Stimulated activated effector memory CD8-positive, alpha-beta T cell treated with anti-CD3 and anti-CD28 coated beads, Interleukin-12 subunit alpha, Interleukin-12 subunit beta, amount 100 ng/mL, for 72 hours (primary cell): ENCODE data around the gene TFCP2L1.

Experiments
- ATAC-seq: fragments of 150-1000 bp; cut with Tn5 transposase; 2 replicates; pipeline ENCODE4 v1.10.0; 2021
- DNase-seq, 2 donors: peaks; one replicate each; pipeline ENCODE4 v3.0.0; 2021 to 2022; ENCODE audit warnings: low spot score in 2 of 2
- H3K27ac Mint-ChIP-seq: one replicate; pipeline ENCODE4 v1.8.0; 2022; ENCODE audit warnings: mild to moderate bottlenecking, mixed read lengths
- H3K36me3 Mint-ChIP-seq: one replicate; pipeline ENCODE4 v1.8.0; 2022; ENCODE audit warnings: mild to moderate bottlenecking, mixed read lengths
- H3K4me1 Mint-ChIP-seq: one replicate; pipeline ENCODE4 v1.8.0; 2022; ENCODE audit warnings: mixed read lengths
- H3K4me3 Mint-ChIP-seq: one replicate; pipeline ENCODE4 v1.8.0; 2022; ENCODE audit warnings: mild to moderate bottlenecking, mixed read lengths
- H3K9me3 Mint-ChIP-seq: one replicate; pipeline ENCODE4 v1.8.0; 2022; ENCODE audit warnings: mixed read lengths

The TFCP2L1 gene

DNA sequence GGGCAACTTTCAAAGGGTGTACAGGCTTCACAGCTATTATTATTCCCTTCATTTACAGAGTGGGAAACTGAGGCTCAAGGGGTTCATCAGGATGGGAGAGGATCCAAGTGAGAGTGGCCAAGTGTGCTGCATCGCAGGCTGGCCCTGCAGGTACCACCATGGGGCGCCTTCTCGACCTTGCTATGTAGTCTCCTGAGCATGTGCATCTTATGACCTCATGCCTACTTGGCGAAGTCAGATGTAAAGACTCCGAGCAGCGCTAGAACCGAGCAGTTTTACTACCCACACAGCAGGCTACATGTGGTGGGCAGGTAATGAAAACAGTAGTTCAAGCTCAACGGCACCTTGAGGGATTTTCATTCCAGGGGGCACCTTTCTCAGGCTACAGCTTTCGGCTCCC is 42.0 kb downstream of the TFCP2L1 start:
- H3K9me3 Mint-ChIP-seq: no peaks in the 10 kb centered on the region
- no peaks in the 10 kb centered on the region for H3K4me1 Mint-ChIP-seq
- H3K36me3 Mint-ChIP-seq: no peaks in the 10 kb centered on the region
- H3K27ac Mint-ChIP-seq: no peak overlapping the region
- H3K4me3 Mint-ChIP-seq: no peak overlapping the region
- no peak for DNase-seq
- ATAC-seq: no peak

DNA sequence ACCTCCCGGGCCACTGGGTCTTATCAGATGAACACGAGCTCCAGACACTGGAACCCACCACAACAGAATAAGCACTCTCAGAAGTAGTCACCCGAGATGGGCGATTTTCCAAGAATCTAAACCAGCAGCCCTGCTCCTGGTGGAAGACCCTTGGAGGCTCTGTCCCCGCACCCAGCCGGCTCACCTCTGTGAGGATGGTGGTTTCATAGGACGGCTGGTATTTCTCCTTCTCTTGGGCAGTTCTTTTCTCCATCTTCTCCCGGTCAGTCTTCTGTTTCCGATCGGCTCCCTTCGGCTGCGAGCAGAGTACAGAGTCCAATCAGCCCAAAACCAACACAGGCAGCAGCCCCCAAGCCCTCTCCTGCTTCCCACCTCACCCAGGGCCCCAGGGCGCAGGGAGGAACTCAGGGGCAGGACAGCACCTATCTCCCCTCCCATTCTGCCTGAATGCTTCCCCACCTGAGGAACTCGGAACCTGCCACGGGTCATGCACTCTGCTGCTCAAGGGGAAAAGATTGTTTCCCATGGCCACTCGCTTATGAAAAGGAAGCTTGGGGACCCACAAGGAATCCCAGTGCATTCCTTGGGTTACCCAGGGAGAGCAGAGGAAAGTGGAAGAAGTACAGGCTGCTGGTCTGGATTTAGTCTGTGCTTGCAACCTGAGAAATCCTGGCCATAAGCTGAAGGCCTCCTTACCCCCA is 42.7 kb downstream of the TFCP2L1 start:
- Mint-ChIP-seq H3K4me1 (no peaks in the 10 kb centered on the region), H3K27ac (no peak overlapping the region), H3K9me3 (no peaks in the 10 kb centered on the region), H3K4me3 (no peak overlapping the region), H3K36me3 (no peaks in the 10 kb centered on the region)
- DNase-seq: no peak
- no peak for ATAC-seq

DNA sequence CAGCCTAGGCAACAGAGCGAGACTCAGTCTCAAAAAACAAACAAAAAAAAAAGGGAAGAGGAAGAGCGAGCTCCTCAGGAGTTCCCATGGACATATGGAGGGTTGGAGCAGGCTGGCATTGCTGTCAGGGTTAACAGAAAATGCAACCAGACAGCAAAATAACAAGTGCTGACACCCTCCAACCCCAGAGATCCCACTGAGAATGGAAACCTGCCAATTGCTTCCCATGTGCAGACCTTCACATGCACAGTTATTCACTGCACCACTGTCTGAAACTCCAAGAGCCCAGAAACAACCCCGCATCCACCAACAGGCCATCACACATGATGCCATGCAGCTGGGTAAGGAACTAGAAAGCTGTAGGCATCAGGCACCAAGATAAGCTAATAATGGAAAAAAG is 43.5 kb downstream of the TFCP2L1 start:
- Mint-ChIP-seq H3K4me1 (peaks cover 5% of the 10 kb centered on the region), H3K36me3 (no peaks in the 10 kb centered on the region), H3K27ac (no peak overlapping the region), H3K9me3 (no peaks in the 10 kb centered on the region), H3K4me3 (no peak overlapping the region)
- ATAC-seq: no peak
- DNase-seq: no peak

DNA sequence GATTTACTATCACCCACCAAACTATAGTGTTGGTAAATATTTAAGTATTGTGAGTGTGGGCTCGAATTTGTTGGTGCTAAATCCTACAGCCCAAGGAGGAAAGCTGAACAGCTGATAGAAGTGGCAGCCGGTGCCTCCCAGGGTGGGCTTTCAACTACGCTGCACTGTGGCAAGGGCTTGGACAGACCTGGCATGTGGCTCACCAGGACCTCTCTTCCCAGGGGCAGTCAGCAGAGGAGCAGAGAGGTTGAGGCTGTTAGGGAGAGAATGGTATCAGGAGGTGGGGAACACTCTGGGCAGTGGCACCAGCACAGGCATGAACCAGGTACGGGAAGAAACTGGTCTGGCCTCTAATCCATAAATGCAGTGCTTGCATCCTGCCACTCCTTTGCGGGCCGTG is 44.6 kb downstream of the TFCP2L1 start:
- ATAC-seq (no peak), DNase-seq (no peak)
- Mint-ChIP-seq H3K36me3 (no peaks in the 10 kb centered on the region), H3K27ac (no peak overlapping the region), H3K9me3 (no peaks in the 10 kb centered on the region), H3K4me1 (peaks cover 5% of the 10 kb centered on the region), H3K4me3 (no peak overlapping the region)

DNA sequence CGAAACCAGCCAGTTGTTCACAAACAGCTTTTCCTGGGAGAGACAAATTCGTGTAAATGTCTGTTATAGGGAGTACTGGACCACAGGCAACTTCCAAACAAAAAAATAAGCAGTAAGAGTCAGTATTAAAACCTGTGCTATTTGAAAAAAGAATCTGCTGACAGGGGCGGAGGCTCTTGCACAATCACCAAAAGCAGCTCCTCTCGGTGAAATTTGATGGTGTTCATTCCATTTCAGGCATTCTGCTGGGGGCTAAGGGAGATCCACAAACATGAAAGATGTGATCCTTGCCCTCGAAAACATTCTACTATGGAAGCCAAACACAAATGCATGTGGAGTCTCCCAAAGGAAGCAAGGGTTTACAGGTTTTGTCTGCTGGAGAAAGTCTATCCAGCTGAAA is 45.0 kb downstream of the TFCP2L1 start:
- Mint-ChIP-seq H3K4me1 (peaks cover 5% of the 10 kb centered on the region), H3K4me3 (no peak overlapping the region), H3K27ac (no peak overlapping the region), H3K36me3 (no peaks in the 10 kb centered on the region), H3K9me3 (no peaks in the 10 kb centered on the region)
- ATAC-seq (no peak), DNase-seq (no peak)

DNA sequence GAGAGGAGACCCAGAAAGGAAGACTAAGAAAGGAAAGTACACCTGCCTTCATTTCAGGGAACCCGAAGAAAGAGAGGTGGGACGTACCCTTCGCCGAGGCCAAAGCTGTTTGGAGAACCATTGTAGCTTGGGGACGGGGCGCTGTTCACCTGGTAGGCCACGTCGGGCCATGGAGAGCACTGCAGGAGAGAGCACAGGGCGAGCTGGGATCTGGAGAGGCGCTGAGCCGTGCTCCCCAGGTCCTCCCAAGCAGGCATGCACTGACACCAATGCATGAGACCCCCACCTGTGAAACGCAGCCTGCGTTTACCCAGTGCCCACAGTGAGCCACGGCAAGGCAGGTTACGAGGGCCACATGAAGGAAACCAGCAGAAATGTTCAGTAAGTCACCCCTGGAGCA is 45.5 kb downstream of the TFCP2L1 start:
- Mint-ChIP-seq H3K27ac (no peak overlapping the region), H3K4me3 (no peak overlapping the region), H3K9me3 (no peaks in the 10 kb centered on the region), H3K4me1 (peaks cover 5% of the 10 kb centered on the region), H3K36me3 (no peaks in the 10 kb centered on the region)
- ATAC-seq (no peak), DNase-seq (no peak)

DNA sequence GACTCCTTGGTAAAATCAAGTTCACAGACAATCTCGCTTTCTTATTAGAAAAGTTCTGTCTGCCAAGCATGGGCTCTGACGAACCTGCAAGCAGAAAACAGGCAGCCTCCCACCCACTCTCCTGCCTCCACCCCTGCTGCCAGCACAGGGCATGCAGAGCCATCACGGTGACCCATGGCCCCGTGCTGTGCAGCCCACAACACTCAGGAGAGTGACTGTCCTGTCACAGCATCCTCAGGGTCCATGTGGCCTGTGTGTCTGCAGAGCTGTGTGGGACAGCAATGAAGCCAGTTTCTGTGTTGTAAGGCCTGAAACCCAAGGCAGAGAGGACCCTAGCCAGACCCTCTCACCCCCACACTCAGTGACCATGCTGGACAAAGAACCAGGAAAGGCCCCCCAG is 46.2 kb downstream of the TFCP2L1 start:
- Mint-ChIP-seq H3K9me3 (no peaks in the 10 kb centered on the region), H3K4me3 (no peak overlapping the region), H3K4me1 (peaks cover 5% of the 10 kb centered on the region), H3K27ac (no peak overlapping the region), H3K36me3 (no peaks in the 10 kb centered on the region)
- no peak for ATAC-seq
- DNase-seq: no peak

DNA sequence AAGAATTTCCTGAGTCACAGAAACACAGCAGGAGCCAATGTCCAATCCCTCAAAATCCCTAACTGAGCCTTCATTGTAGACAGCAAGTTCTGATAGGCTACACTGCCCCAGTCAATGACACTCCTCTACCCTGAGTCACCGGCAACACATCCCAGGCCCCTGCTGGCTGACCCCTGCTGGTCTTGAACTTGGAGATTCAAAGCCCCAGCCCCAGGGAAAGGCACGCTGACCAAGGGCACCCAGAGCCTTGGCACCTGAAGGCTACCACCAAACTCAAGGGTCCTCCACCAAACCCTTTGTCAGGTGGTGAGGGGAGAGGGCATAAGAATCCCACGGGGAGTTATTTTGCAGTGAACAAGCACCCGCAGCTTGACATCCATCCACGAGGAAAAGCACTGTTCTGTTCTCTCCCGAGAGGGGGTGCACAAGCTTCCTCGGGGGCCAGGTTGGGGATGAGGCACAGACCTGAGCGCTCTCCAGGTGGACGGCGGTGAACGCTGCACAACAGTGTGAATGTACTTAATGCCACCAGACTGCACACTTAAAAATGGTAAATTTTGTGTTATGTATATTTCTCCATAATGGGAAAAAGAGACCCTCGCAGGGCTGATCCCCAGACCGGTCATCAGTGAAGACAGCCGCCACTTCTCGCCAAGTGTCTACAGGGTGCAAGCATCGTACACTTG is 46.9 kb downstream of the TFCP2L1 start:
- Mint-ChIP-seq H3K4me1 (peaks cover 5% of the 10 kb centered on the region), H3K4me3 (no peak overlapping the region), H3K36me3 (no peaks in the 10 kb centered on the region), H3K9me3 (no peaks in the 10 kb centered on the region), H3K27ac (no peak overlapping the region)
- ATAC-seq (no peak), DNase-seq (no peak)

DNA sequence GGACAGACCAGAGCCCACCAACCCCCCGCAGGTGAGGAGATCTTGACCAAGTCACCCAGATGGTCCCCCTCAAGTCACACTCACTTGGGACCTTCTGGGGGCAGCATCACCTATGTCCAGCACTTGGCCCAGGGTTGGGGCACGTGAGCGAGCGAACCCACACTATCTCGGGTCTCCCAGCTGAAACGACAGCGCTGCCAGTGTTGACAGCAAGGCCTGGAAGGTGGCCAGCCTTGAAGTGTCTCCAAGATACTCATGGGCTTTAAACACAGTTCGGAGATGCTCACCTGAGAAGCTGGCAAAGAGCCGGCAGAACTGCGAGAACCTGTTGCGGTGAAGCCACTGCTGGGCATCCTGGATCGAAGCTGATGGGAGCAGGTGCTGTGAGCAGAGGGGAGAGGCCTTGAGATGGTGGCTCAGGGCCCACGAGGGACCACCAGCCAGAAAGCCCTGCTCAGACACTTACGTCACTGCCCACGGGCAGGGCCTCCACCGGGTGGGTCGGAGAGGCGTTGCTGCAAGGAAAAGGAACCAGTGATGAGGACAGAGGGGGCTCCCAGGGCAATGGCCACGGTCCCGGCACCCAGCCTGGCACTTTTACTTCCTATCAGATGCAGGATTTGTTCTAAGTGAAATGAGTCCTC is 47.5 kb downstream of the TFCP2L1 start:
- no peak overlapping the region for H3K4me3 Mint-ChIP-seq
- no peaks in the 10 kb centered on the region for H3K36me3 Mint-ChIP-seq
- peaks cover 5% of the 10 kb centered on the region for H3K4me1 Mint-ChIP-seq
- no peak overlapping the region for H3K27ac Mint-ChIP-seq
- no peak for DNase-seq
- H3K9me3 Mint-ChIP-seq: no peaks in the 10 kb centered on the region
- ATAC-seq: no peak

DNA sequence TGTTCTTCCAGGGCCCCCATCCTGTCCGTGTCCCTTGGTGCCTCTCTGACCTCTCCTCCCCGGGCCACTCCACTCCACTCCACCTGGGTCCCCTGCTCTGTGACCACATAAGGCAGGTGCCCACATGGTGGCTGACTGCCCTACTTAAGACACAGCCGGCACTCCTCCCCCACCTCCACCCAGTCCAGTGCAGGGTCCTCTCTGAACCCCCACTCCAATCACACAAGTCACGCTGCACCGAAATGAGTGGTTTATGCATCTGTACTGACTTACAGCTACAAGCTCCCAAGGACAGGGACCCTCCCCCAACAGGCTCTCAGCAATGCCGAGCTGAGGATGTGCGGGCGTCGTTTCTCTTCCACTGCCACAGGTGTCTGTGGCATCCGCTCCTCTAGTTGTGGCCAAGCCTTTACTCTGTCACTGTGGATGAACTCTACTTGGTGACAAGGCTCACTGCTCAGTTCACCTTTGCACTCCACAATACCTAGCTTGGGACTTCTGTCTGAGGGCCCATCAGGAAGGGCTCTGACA is 48.3 kb downstream of the TFCP2L1 start:
- ATAC-seq: no peak
- H3K4me3 Mint-ChIP-seq: no peak overlapping the region
- H3K36me3 Mint-ChIP-seq: no peaks in the 10 kb centered on the region
- DNase-seq: no peak
- no peak overlapping the region for H3K27ac Mint-ChIP-seq
- no peaks in the 10 kb centered on the region for H3K9me3 Mint-ChIP-seq
- H3K4me1 Mint-ChIP-seq: peaks cover 5% of the 10 kb centered on the region

DNA sequence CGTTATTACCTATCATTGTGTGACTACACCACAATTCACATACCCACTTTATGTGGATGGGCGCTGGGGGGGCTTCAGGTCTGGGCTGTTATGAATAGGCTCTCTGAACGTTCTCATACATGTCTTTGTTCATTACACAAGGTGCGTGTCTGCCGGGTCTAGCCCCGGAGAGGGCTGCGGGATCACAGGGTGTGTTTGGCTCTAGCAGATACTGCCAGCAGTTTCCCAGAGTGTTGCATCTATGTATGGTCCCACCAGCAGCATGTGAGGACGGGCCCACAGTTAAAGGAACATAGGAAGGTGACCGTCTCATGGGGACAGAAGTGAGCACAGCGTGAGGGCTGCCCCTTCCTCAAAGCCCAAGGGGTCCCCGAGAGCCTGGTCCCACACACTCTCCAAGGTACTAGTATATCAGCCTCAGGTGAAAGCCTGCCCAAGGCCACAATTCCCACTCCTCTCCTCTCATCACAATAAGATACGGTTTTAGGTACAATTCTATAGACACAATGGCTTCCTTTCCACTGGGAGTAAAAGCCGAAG is 48.8 kb downstream of the TFCP2L1 start:
- Mint-ChIP-seq H3K4me1 (peaks cover 5% of the 10 kb centered on the region), H3K27ac (no peak overlapping the region), H3K9me3 (no peaks in the 10 kb centered on the region), H3K36me3 (peaks cover 4% of the 10 kb centered on the region), H3K4me3 (no peak overlapping the region)
- DNase-seq (no peak), ATAC-seq (no peak)

DNA sequence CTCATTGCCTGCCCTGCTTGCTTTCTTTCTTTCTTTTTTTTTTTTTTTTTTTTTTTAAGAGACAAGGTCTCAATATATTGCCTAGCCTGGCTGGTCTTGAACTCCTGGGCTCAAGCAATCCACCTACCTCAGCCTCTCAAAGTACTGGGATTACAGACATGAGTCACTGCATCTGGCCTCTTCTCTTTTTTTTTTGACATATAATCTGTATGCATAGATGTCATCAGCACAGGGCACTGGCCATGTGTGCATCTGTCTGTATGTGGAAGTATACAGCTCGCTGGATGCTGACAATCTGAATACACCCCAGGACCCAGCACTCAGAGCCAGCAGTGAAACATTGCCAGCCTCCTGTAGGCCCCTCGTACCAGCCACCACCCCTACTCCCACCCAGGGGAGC is 49.5 kb downstream of the TFCP2L1 start:
- Mint-ChIP-seq H3K27ac (no peak overlapping the region), H3K4me3 (no peak overlapping the region), H3K4me1 (peaks cover 5% of the 10 kb centered on the region), H3K9me3 (no peaks in the 10 kb centered on the region), H3K36me3 (peaks cover 4% of the 10 kb centered on the region)
- no peak for ATAC-seq
- DNase-seq: no peak

DNA sequence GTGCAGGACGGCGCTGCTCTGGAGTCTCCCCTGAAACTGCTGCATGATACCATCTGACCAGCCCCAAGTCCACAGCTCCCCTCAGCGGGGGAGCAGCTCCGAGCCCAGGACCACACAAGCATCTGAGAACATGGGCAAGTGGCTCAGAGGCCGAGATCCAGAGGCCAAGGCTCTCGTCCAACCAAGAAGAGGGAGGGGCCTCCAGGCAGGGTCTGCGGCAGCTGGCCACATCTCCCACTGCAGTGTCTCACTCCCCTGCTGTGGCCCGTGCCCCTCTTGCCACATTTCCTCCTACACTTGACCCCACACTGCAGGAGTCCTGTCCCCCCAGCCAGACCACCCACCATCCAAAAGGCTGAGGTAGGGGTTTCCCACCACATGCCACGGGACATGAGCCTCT is 50.2 kb downstream of the TFCP2L1 start:
- Mint-ChIP-seq H3K4me1 (peaks cover 5% of the 10 kb centered on the region), H3K4me3 (no peak overlapping the region), H3K36me3 (peaks cover 4% of the 10 kb centered on the region), H3K9me3 (no peaks in the 10 kb centered on the region), H3K27ac (no peak overlapping the region)
- DNase-seq (no peak), ATAC-seq (no peak)

DNA sequence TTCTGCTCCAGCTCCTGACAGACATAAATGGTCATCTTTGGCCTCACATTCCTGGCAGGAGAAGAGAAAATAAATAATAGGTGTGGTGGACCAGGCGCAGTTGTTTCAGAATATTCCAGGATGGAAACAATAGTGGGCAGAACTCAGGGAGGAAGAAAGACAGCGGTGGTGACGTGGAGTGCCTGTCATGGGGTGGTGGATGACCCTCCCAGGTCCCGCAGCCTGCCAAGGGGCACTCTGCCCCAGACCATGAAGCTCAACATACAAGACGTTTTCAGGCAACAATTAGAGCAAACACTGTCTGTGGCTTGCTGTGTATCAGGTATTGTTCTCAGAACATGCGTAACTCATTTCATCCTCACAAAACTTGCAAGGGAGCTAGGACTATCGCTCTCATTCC is 50.9 kb downstream of the TFCP2L1 start:
- H3K27ac Mint-ChIP-seq: no peak overlapping the region
- no peak overlapping the region for H3K4me3 Mint-ChIP-seq
- peaks cover 5% of the 10 kb centered on the region for H3K4me1 Mint-ChIP-seq
- no peak for DNase-seq
- H3K9me3 Mint-ChIP-seq: no peaks in the 10 kb centered on the region
- no peak for ATAC-seq
- peaks cover 4% of the 10 kb centered on the region for H3K36me3 Mint-ChIP-seq

DNA sequence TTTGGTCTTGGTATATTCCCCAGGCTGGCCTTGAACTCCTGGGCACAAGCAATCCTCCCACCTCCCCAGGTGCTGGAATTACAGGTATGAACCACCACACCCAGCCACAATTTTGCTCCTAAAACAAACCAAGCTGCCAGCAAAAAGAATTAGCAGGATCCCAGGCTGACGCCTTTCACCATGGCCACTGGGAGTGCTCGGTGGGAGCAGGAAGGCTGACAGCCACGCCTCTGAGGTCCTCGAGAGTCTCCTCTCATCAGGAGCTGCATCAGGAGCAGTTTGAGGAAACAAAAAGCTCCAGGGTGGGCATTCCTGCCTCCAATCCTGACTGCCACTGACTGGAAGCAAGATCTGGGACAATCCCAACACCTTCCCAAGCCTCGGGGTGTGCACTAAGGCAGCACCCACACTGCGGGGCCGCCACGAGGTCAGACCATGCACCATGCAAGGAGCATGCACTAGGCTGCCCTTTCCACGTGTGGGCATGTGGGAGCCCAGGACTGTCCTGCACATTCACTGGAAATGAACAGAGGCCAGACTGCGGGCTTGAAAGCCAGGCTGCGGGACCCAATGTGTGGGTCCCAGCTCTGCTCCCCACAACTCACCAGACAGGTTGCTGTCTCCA is 51.4 kb downstream of the TFCP2L1 start:
- H3K36me3 Mint-ChIP-seq: peaks cover 4% of the 10 kb centered on the region

More for the DNA sequence above, 51.4 kb downstream of the TFCP2L1 start:
- Mint-ChIP-seq H3K27ac (no peak overlapping the region), H3K9me3 (no peaks in the 10 kb centered on the region), H3K4me3 (no peak overlapping the region), H3K4me1 (peaks cover 5% of the 10 kb centered on the region)
- DNase-seq: no peak
- ATAC-seq: no peak
